Measurements from ENCODE around the gene ZNF229. TPM values are rescaled to one million over a fixed set of nuclear protein-coding genes. Genes with fewer than 3 reads are reported as not detected.
"Not testable (repeated sequence)": the region's sequence is repeated elsewhere in the genome, so short reads cannot be mapped to it uniquely, and the experiment has no call there.

The ZNF229 gene
- total RNA-seq, 2 donors from 2014 or later, result 3.5 to 6.0 TPM

- H3K4me3 ChIP-seq, result no peak overlapping the region
- H3K27ac ChIP-seq, result no peak overlapping the region
- peaks cover 0 to 35% of the 10 kb centered on the region in 2 donors for H3K9me3 ChIP-seq
- peaks cover 0 to 7% of the 10 kb centered on the region in 2 donors for H3K4me1 ChIP-seq
- H3K36me3 ChIP-seq, result no peaks in the 10 kb centered on the region
- DNase-seq (ENCODE audit: low spot score), result no peak
- no peaks in the 10 kb centered on the region for H3K27me3 ChIP-seq
- TF ChIP-seq, protein P1, sequence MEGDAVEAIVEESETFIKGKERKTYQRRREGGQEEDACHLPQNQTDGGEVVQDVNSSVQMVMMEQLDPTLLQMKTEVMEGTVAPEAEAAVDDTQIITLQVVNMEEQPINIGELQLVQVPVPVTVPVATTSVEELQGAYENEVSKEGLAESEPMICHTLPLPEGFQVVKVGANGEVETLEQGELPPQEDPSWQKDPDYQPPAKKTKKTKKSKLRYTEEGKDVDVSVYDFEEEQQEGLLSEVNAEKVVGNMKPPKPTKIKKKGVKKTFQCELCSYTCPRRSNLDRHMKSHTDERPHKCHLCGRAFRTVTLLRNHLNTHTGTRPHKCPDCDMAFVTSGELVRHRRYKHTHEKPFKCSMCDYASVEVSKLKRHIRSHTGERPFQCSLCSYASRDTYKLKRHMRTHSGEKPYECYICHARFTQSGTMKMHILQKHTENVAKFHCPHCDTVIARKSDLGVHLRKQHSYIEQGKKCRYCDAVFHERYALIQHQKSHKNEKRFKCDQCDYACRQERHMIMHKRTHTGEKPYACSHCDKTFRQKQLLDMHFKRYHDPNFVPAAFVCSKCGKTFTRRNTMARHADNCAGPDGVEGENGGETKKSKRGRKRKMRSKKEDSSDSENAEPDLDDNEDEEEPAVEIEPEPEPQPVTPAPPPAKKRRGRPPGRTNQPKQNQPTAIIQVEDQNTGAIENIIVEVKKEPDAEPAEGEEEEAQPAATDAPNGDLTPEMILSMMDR (IDR thresholded peaks at IDR 0.05), result no peak
Measured at GRCh38 chr19:44452367-44452766, 4.1 kb upstream of the ZNF229 start.

- TF ChIP-seq, protein P1 (IDR thresholded peaks at IDR 0.05), result no peak
- no peak for DNase-seq (ENCODE audit: low spot score)
- peaks cover 0 to 31% of the 10 kb centered on the region in 2 donors for H3K9me3 ChIP-seq
Measured at GRCh38 chr19:44451687-44452086, 3.4 kb upstream of the ZNF229 start.

DNA sequence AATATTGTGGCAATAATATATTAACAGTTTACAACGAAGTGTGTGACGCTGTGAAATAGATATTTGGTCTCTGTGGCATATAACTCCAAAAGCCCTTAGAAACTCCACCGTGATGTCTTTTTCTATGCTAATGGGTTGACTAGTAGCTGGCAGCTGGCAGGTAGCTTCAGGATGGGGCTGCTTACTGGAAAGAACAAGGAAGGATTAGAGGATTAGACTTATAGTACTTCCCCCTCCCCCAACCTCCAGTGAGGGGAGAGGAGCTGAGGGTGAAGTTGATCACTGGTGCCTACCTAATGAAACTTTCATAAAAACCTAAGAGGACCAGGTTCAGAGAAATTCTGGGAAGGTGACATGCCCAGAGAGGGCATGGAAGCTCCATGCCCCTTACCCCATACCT, 9.8 kb downstream of the ZNF229 start:
- TF ChIP-seq, protein P1 (IDR thresholded peaks at IDR 0.05), result no peak
- DNase-seq (ENCODE audit: low spot score), result no peak
- no peak overlapping the region for H3K27ac ChIP-seq
- peaks cover 7 to 79% of the 10 kb centered on the region in 2 donors for H3K9me3 ChIP-seq
- no peaks in the 10 kb centered on the region for H3K4me1 ChIP-seq
- no peaks in the 10 kb centered on the region for H3K27me3 ChIP-seq
- H3K36me3 ChIP-seq, result peaks cover 74% of the 10 kb centered on the region
- no peak overlapping the region for H3K4me3 ChIP-seq

More at GRCh38 chr19:44451687-44452086, 3.4 kb upstream of the ZNF229 start:
- Histone ChIP-seq H3K36me3 (no peaks in the 10 kb centered on the region), H3K4me1 (peaks cover 0 to 11% of the 10 kb centered on the region in 2 donors), H3K4me3 (no peak overlapping the region), H3K27me3 (no peaks in the 10 kb centered on the region), H3K27ac (no peak overlapping the region)

DNA sequence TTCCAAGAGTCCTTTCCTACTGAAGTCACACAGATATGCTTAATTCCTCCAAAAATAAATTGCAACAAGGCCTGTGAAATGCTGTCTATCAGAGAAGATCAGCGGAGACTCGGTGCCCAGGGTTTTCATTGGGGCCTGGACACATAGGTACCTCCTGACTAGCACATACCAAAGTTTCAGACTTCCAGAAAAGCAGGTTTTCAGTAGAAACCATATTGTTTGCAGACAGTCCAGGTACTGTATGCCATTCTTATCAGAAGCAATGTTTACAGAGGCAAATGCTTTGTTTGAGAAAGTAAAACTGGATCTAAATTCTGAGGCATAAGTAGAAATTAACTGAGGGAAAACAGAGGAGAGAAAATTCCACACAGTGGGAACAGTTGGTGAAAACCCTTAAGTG, 12.8 kb downstream of the ZNF229 start:
- TF ChIP-seq, protein P1 (IDR thresholded peaks at IDR 0.05), result no peak
- Histone ChIP-seq H3K4me1 (no peaks in the 10 kb centered on the region), H3K27ac (no peak overlapping the region), H3K27me3 (no peaks in the 10 kb centered on the region), H3K9me3 (peaks cover 7 to 88% of the 10 kb centered on the region in 2 donors), H3K4me3 (no peak overlapping the region), H3K36me3 (peaks cover 66% of the 10 kb centered on the region)
- DNase-seq (ENCODE audit: low spot score), result no peak

DNA sequence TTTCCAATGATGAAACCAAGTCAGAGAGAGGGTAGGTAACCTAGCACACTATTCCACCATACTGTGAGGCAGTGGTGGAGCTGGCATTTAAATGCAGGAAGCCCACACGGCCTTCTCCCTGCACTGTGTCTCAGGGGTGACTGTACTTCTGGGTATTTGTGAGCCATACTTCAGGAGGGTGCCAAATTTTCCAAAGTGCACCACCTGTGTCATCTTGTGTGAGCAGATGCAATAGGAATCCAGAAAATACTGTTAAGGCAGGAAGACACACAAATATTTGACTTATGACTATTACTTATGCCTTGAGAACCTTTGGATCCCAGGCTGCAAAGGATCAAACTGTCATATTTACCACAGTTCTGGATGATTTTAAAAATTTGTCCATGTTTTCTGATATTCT, 17.3 kb downstream of the ZNF229 start:
- peaks cover 26 to 99% of the 10 kb centered on the region in 2 donors for H3K9me3 ChIP-seq
- peaks cover 59% of the 10 kb centered on the region for H3K36me3 ChIP-seq
- no peaks in the 10 kb centered on the region for H3K27me3 ChIP-seq
- no peak overlapping the region for H3K27ac ChIP-seq
- TF ChIP-seq, protein P1 (IDR thresholded peaks at IDR 0.05), result no peak
- H3K4me1 ChIP-seq, result no peaks in the 10 kb centered on the region
- no peak overlapping the region for H3K4me3 ChIP-seq
- DNase-seq (ENCODE audit: low spot score), result no peak

DNA sequence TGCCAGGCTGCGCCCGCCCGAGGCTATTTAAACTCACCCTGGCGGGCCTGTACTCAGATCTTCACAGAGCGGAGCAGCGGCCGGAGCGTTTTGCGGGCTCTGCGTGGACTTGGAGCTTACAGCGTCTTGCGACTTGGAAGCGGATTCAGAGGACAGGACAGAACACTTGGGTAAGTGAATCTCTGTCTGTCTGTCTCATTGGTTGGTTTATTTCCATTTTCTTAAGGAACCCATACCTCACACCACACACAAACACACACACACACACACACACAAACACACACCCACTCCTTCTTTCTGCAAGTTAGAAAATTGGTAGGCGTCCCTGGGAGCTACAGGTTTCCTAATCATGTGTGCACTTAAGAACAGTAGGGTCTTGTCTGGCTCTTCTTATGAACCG, 32.7 kb downstream of the ZNF229 start:
- not testable (repeated sequence) for H3K4me3 ChIP-seq; H3K27me3 ChIP-seq; H3K27ac ChIP-seq; DNase-seq (ENCODE audit: low spot score); H3K4me1 ChIP-seq; H3K36me3 ChIP-seq
- peaks cover 0 to 18% of the 10 kb centered on the region in 2 donors for H3K9me3 ChIP-seq
